Measurements from ENCODE around the gene HP1BP3.

The HP1BP3 gene

GRCh38 chr1:20733360-20733975 lies 53.6 kb downstream of the HP1BP3 start:
- Histone ChIP-seq H3K4me1 (ENCODE audit: insufficient read depth, low read length, severe bottlenecking) (peaks cover 17% of the 10 kb centered on the region), H3K4me3 (ENCODE audit: low read depth, low read length, poor library complexity, severe bottlenecking) (peak overlapping the region; percentile 64), H3K9me3 (ENCODE audit: low read length) (no peaks in the 10 kb centered on the region), H3K9me2 (ENCODE audit: low read depth, low read length) (no peaks in the 10 kb centered on the region), H3F3A (ENCODE audit: insufficient read depth, low read length) (peaks cover 5% of the 10 kb centered on the region; the same call in 1 of the 2 replicates), H3K4me2 (ENCODE audit: low read length) (peak overlapping the region; percentile 82), H3K9ac (ENCODE audit: low read length) (peak overlapping the region; percentile 41; the same call in 1 of the 2 replicates), H3K36me3 (ENCODE audit: insufficient read depth, low read length) (peaks cover 14% of the 10 kb centered on the region; the same call in 1 of the 2 replicates), H4K20me1 (ENCODE audit: insufficient read depth, low read length) (no peaks in the 10 kb centered on the region), H3K27me3 (ENCODE audit: insufficient read depth, low read length) (peaks cover 5% of the 10 kb centered on the region; the same call in 1 of the 2 replicates), H2AFZ (ENCODE audit: low read length) (no peak overlapping the region), H3K27ac (ENCODE audit: low read depth, low read length, poor library complexity, severe bottlenecking) (peak overlapping the region; percentile 18), H3K79me2 (ENCODE audit: insufficient read depth, low read length) (no peaks in the 10 kb centered on the region)
- no peak; the same call in 1 of the 2 replicates for TF ChIP-seq CTCF (IDR thresholded peaks at IDR 0.05; ENCODE audit: low read length)
- TF ChIP-seq EZH2 (IDR thresholded peaks at IDR 0.05; ENCODE audit: borderline replicate concordance, low read length): no peak

- no peaks in the 10 kb centered on the region for H3K9me3 ChIP-seq (ENCODE audit: low read length)
- H3K9me2 ChIP-seq (ENCODE audit: low read depth, low read length): no peaks in the 10 kb centered on the region
- TF ChIP-seq EZH2 (IDR thresholded peaks at IDR 0.05; ENCODE audit: borderline replicate concordance, low read length) (no peak), CTCF (IDR thresholded peaks at IDR 0.05; ENCODE audit: low read length) (peak; percentile 59)
- peak within 1 kb of the TSS; percentile 18 for H3K27ac ChIP-seq (ENCODE audit: low read depth, low read length, poor library complexity, severe bottlenecking)
- peaks cover 8% of the 10 kb centered on the region; the same call in 1 of the 2 replicates for H3K27me3 ChIP-seq (ENCODE audit: insufficient read depth, low read length)
- no peaks in the 10 kb centered on the region for H4K20me1 ChIP-seq (ENCODE audit: insufficient read depth, low read length)
- no peaks in the 10 kb centered on the region for H3K79me2 ChIP-seq (ENCODE audit: insufficient read depth, low read length)
- H3K4me1 ChIP-seq (ENCODE audit: insufficient read depth, low read length, severe bottlenecking): peaks cover 17% of the 10 kb centered on the region
- H3K4me3 ChIP-seq (ENCODE audit: low read depth, low read length, poor library complexity, severe bottlenecking): peak within 1 kb of the TSS; percentile 64
- H3K9ac ChIP-seq (ENCODE audit: low read length): peak within 1 kb of the TSS; percentile 41
- peak within 1 kb of the TSS; percentile 82 for H3K4me2 ChIP-seq (ENCODE audit: low read length)
- peaks cover 7% of the 10 kb centered on the region; the same call in 1 of the 2 replicates for H3K36me3 ChIP-seq (ENCODE audit: insufficient read depth, low read length)
- peaks cover 5% of the 10 kb centered on the region; the same call in 1 of the 2 replicates for H3F3A ChIP-seq (ENCODE audit: insufficient read depth, low read length)
- H2AFZ ChIP-seq (ENCODE audit: low read length): no peak within 1 kb of the TSS
Observed at GRCh38 chr1:20732588-20733359, 54.3 kb downstream of the HP1BP3 start, which contains the start of gene SH2D5. TSS of gene SH2D5 (minus strand) at chr1:20732703. CDS start at chr1:20728044, 4,659 bp downstream.

GRCh38 chr1:20732071-20732587 lies 55.0 kb downstream of the HP1BP3 start:
- no peaks in the 10 kb centered on the region for H4K20me1 ChIP-seq (ENCODE audit: insufficient read depth, low read length)
- H2AFZ ChIP-seq (ENCODE audit: low read length): no peak overlapping the region
- H3K79me2 ChIP-seq (ENCODE audit: insufficient read depth, low read length): no peaks in the 10 kb centered on the region
- H3K9me2 ChIP-seq (ENCODE audit: low read depth, low read length): no peaks in the 10 kb centered on the region
- H3K4me1 ChIP-seq (ENCODE audit: insufficient read depth, low read length, severe bottlenecking): peaks cover 17% of the 10 kb centered on the region
- no peak overlapping the region for H3K27ac ChIP-seq (ENCODE audit: low read depth, low read length, poor library complexity, severe bottlenecking)
- H3K4me2 ChIP-seq (ENCODE audit: low read length): peak overlapping the region; percentile 82
- peaks cover 5% of the 10 kb centered on the region; the same call in 1 of the 2 replicates for H3F3A ChIP-seq (ENCODE audit: insufficient read depth, low read length)
- H3K4me3 ChIP-seq (ENCODE audit: low read depth, low read length, poor library complexity, severe bottlenecking): peak overlapping the region; percentile 64
- peaks cover 8% of the 10 kb centered on the region; the same call in 1 of the 2 replicates for H3K27me3 ChIP-seq (ENCODE audit: insufficient read depth, low read length)
- no peaks in the 10 kb centered on the region for H3K9me3 ChIP-seq (ENCODE audit: low read length)
- no peak for TF ChIP-seq EZH2 (IDR thresholded peaks at IDR 0.05; ENCODE audit: borderline replicate concordance, low read length)
- no peak for TF ChIP-seq CTCF (IDR thresholded peaks at IDR 0.05; ENCODE audit: low read length)
- H3K9ac ChIP-seq (ENCODE audit: low read length): peak overlapping the region; percentile 41
- H3K36me3 ChIP-seq (ENCODE audit: insufficient read depth, low read length): 0 out of 2 replicates have a peak, but pooled peaks cover under 1% of the 10 kb centered on the region

Measured in OCI-LY1 (cell line).